Spleen (tissue), 7 donors: Measurements from ENCODE around the gene EPHA6.

ENCODE experiments used
- POLR2A ChIP-seq, 3 donors: fragments of 450-650 bp; IDR thresholded peaks; one replicate each; pipeline ENCODE4 v1.5.1; 2017; ENCODE audit warnings: antibody characterized with exemption in 3 of 3, mild to moderate bottlenecking in 1 of 3
- TF ChIP-seq, protein P1 (sequence below), 11 experiments: fragments of 200-600 bp in 7 of 11; fragments of 450-650 bp in 4 of 11; sonication (generic) in 4 of 11; IDR thresholded peaks in 8 of 11; conservative IDR thresholded peaks in 3 of 11; 1 replicate in 7 of 11; 2 replicates in 4 of 11; pipeline versions ENCODE4 v1.4.0 to v1.8.0; 2016 to 2021; ENCODE audit warnings: antibody characterized with exemption in 11 of 11, inconsistent platforms in 4 of 11, mild to moderate bottlenecking in 1 of 11
- donor health status: DM: no; HTN: no; CAD: no; lungs with moderate emphysema.
- donor health status: DM: no; HTN: no; CAD: no.
- donor health status: DM: no; HTN: no; CAD: no.

DNA sequence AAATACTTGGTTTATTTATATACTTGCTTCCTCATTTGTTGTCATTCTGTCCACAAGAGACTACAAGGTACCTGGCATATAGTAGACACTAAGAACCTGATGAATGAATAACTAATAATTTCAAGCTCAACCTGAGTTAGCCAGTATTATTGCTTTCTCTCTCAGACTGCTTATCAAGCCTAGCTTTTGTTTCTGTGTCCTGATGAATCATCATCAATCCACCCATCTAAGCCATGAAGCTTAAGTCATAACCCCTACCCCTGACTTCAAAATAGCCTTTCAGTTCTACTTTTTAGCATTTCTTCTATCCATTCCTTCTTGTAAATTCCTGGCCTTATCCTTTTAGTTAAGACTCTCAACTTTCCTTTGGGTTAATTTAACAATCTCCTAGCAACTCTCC lies 420.8 kb downstream of the EPHA6 start:
- TF ChIP-seq, protein P1, sequence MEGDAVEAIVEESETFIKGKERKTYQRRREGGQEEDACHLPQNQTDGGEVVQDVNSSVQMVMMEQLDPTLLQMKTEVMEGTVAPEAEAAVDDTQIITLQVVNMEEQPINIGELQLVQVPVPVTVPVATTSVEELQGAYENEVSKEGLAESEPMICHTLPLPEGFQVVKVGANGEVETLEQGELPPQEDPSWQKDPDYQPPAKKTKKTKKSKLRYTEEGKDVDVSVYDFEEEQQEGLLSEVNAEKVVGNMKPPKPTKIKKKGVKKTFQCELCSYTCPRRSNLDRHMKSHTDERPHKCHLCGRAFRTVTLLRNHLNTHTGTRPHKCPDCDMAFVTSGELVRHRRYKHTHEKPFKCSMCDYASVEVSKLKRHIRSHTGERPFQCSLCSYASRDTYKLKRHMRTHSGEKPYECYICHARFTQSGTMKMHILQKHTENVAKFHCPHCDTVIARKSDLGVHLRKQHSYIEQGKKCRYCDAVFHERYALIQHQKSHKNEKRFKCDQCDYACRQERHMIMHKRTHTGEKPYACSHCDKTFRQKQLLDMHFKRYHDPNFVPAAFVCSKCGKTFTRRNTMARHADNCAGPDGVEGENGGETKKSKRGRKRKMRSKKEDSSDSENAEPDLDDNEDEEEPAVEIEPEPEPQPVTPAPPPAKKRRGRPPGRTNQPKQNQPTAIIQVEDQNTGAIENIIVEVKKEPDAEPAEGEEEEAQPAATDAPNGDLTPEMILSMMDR (IDR thresholded peaks at IDR 0.05 in 8 of 11, conservative IDR thresholded peaks at IDR 0.05 in 3 of 11), result no peak
- TF ChIP-seq POLR2A (IDR thresholded peaks at IDR 0.05), result no peak
